ENCODE results near the gene CLNS1A.
"Not testable (repeated sequence)": the region's sequence is repeated elsewhere in the genome, so short reads cannot be mapped to it uniquely, and the experiment has no call there.

CLNS1A gene

DNA sequence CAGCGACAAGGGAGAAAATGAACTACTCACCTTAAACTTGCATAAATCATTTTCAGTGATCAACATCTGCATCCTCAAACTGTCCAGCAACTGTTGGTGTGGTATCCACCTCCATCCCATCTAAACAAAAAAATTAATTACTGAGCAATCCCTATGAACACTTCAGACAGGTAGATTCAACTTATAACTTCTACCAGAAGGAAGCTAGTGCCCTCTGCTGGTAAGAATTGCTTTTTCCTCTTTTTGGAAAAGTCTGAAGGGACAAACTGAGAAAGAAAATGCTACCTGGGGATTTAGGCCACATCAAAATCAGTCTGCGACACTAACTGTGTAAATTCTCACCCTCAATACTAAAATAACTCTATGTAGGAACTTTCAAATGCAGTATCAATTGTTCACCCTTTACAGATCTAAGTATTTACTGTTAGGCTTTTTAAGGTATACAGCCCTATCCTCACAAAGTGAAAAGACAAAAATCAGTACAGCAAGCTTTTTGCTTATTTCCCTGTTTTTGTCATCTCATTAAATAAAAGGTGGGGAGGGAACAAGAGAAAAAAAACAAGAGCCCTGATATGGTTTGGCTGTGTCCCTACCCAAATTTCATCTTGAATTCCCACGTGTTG lies 17.9 kb downstream of the CLNS1A start:
- no peak for DNase-seq (ENCODE audit: low read depth in 3 of 3)

DNA sequence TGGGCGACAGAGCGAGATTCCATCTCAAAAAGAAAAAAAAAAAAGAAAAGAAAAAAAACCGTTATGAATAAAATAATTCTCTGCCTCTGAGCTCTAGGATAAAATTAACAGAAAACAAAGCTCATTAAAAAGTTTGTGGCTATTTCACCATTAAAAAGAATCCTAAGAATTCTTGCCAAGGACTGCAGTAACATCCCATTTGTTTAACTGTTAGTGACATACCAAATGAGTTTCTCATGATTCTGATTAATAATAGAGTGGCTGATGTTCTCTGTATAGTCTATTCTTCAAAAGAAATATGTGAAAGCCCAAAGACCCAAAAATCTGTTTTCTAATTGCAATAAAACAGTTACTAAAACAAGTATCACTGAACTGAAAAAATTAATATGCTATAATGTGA lies 19.7 kb downstream of the CLNS1A start:
- no peak for DNase-seq (ENCODE audit: low read depth in 3 of 3)

DNA sequence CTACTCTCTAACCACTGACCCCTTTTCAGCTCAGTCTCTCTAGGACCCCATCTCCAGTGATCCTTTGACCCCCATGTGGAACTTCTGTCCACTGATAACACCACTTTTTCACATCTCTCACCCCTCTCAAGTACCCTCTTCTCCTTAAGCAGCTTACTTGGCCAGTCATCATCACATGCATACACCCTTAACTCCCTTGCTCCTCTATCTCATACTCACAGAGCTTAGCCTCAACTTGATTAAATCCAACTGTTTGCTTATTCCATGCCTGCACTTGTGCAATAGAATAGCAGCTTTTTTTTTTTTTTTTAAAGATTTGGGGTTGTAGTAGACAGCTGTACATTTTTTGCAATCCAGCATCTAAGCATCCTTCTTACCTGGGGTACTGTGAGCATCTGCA lies 25.7 kb downstream of the CLNS1A start:
- DNase-seq (ENCODE audit: low read depth in 3 of 3): no peak

DNA sequence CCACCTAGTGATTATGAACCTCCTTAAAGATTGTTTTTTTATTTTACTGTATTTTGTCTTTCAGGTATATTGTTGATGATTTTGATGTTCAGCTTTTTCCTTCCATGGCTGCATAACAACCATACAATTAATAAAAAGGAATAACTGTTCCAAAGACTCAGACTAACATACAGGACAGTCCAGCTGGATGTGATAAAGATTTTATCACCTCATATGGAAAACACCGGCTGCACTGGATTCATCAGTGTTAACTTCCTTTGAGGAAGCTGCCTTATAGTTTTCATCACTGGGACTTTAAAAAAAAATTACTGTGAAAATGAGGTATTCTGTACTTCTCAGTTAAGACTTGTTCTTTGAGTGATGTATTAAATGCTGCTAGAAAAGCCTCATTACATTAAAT lies 28.4 kb downstream of the CLNS1A start:
- DNase-seq (ENCODE audit: low read depth in 3 of 3): no peak

DNA sequence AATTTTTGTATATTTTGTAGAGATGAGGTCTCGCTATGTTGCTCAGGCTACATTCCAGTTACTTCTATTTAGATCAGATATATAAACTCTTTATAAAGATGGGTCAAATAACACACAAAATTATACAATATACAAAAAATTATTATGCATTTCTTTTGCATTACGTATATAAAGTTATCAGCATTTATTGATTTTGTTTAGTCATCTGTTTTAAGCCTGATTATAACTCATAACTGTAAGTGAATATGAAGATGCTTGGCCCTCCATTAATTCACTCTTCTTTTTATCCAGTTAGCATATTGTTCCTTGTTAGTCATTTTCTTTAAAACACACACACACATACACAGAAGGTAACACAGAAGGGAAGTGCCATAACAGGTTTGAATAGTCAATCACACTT lies 33.3 kb downstream of the CLNS1A start:
- DNase-seq (ENCODE audit: low read depth in 3 of 3): no peak

DNA sequence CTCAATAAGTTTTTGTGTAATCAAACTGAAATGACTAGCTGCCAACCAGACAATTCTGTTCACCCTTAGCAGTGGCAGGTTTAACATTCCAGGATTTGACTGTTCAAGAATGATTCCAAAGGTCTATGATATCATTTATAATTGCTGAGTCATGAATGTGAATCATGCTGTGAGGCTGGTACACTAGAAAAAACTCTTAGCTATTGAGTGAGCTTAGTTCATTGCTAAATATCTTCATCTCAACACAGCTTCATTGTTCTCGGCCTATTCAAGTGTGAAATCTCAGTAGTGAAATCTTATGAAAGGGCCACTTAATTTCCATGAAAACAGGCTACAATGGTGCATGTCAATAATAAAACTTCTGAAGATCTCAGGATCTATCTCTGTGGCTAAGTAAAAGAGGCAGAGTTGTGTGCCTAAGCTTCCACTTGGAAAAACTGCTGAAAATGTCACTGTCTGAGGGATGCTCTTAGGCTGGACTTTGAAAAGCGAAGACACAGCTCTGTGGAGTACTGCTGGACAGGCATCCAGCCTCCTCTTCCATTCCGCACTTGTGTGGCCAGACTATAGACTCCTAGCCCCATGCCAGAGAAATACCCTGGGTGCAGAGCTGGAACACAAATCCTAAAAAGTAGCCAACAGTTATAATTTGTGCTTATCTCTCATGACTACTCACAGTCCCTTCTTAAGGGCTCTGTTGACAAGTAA lies 35.1 kb downstream of the CLNS1A start:
- DNase-seq (ENCODE audit: low read depth in 3 of 3): no peak

DNA sequence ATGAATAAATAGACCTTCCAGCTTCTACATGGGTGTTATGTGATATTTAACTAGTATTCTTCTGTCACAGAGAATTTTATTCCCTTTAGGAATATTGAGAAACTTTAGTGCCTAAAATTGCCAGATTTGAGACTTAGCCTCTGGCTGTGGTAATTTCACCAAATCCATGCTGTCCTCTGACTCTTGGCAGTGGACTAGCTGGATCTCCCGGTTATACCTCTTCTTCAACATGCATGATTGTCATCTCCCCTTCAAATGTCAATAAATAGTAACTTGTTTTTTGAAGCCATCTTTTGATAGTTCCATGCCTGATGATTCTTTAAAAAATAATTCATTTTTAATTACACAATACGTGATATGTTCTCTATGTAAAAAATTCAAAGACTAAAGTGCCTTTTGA lies 39.4 kb downstream of the CLNS1A start:
- no peak for DNase-seq (ENCODE audit: low read depth in 3 of 3)

DNA sequence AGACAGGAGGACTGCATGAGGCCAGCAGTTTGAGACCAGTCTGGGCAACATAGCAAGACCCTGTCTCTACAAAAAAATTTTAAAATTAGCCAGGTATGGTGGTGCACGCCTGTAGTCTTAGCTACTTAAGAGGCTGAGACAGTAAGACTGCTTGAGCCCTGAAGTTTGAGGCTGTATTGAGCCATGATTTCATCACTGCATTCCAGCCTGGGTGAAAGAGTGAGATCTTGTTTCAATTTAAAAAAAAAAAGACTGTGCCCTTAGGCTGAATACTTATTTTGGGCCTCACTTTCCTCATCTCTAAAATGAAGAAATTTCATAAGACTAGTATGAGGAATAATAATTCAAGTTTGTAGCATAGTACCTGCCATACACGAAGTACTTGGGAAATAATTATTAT lies 41.0 kb downstream of the CLNS1A start:
- DNase-seq (ENCODE audit: low read depth in 3 of 3): no peak

DNA sequence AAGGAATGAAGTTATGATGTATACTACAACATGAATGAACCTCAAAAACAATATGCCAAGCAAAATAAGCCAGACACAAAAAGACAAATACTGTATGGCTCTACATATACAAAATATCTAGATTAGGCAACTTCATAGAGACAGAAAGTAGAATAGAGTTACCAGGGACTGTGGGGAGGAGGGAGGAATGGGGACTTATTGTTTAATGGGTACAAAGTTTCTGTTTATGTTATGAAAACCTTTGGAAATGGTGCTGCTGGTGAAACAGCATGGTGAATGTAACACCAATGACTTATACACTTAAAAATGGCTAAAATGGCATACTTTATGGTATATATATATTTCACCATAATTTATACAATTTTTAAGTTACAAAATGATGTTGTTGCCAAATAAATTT lies 43.7 kb downstream of the CLNS1A start:
- no peak for DNase-seq (ENCODE audit: low read depth in 3 of 3)

DNA sequence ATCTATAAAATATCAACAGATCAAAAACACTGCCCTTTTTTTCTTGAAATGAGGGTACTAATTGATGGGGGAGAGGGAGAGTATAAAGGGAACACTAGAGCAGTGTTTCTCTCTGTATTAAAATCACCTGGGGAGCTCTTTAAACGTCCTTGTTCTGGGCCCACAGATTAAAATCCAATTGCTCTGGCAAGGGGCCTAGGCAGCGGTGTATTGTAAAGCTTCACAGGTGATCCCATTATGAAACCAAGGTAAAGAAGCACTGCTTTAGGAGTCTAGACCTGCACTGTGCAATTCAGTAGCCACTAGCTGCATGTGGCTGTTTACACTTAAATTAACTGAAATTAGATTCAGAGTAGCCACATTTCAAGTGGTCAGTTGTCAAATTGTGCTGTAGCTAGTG lies 44.9 kb downstream of the CLNS1A start:
- no peak for DNase-seq (ENCODE audit: low read depth in 3 of 3)

DNA sequence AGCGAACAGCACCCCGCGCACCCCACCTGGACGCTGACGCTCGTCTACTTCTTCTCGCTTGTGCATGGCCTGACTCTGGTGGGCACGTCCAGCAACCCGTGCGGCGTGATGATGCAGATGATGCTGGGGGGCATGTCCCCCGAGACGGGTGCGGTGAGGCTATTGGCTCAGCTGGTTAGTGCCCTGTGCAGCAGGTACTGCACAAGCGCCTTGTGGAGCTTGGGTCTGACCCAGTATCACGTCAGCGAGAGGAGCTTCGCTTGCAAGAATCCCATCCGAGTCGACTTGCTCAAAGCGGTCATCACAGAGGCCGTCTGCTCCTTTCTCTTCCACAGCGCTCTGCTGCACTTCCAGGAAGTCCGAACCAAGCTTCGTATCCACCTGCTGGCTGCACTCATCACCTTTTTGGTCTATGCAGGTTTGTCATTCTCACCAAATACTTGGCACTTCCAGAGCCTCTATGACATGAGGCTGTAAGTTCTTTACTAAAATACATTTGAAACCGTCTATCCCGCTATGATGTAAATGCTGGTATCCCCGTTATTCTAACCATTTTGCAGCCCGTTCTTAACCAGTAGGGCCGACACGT lies 47.3 kb downstream of the CLNS1A start:
- no peak for DNase-seq (ENCODE audit: low read depth in 3 of 3)

DNA sequence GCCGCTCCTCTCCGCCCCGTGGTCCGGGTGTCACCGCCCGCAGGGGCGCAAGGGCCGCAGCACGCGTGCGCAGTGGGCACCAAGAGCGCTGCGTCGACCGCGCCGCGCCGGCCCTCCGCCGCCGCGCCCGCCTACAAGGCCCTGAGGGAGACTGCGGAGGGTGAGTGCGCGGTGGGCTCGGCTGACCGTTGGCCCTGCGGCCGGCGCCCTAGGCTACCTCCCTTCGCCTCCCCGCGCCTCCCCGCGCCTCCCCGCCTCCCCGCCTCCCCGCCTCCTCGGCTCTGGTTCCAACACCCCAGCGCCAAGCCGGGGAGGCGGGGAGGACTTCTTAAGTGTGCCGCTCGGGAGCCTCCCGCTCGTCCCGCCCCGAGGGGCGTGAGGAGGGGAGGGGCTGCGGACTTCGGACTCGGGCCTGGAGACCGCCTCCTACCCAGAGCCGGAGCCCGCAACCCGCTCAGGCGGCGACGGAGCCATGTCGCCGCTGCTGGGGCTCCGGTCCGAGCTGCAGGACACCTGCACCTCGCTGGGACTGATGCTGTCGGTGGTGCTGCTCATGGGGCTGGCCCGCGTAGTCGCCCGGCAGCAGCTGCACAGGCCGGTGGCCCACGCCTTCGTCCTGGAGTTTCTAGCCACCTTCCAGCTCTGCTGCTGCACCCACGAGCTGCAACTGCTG lies 47.9 kb downstream of the CLNS1A start, which contains the start of gene AQP11:
AQP11 (plus strand) TSS at position 433 of the 673 bp plus-strand sequence; CDS start at position 473, 40 bp downstream.
- peak; percentile 16 to 57 (median 24) for DNase-seq (ENCODE audit: low read depth in 3 of 3)

DNA sequence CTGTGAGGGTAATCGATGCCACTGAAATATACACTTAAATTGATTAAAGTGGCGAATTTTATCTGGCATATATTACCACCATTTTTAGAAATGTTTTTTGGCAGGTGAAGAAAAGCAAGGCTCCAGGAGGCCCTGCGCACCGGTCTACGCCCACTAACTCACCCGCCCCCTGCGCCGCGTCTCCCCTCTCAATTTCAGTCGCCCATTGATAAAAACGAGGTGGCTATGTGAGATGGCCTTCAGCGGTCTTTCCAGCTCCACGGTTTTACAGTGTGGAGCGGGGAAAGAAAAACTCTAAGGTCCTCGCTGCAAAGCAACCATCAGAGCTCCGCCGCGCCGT lies 48.4 kb downstream of the CLNS1A start:
- DNase-seq (ENCODE audit: low read depth in 3 of 3): no peak

DNA sequence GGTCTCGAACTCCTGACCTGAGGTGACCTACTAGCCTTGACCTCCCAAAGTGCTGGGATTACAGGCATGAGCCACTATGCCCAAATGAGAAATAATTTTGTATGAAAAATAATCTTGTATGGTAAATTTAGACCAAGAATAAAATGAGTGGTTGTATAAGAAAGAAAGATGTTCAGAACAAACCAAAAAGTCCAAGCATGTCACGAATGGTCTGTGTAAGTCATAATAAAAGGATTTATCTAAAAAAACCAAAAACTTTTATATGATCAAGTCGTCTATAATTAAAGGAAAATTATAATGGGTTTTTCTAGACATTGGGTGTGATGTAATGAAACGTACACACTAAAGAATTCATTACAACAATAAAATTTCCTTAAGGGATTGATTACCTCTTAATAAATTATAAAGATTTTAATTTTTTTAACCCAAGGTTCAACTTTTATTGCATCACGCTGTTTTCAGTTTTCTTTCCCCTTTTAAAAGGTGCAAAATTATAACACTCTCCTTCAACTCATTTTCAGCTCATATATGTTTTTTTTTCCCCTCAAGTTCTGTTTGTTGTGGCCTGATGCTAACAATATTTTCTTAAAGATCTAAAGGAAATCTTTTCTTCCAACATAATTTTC lies 56.8 kb downstream of the CLNS1A start:
- no peak for DNase-seq (ENCODE audit: low read depth in 3 of 3)

DNA sequence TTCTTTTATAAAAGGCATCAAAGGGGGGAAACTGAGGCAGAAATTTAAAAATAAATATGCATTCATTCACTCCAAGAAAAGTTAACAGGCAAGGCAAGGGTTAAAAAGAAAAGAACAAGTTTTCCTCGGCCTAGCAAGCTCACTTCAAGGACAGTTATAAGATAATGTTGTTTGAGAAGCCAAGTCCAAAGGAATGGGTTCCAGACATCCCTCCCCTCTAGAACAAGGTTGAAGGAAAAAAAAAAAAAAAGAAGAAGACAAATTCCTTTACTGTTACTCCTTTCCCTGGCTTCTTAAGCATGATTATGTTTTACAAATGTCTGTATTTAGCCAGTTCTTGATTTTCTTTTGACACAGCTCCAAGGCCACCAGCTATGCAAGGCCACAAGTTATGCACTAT lies 62.2 kb downstream of the CLNS1A start:
- not testable (repeated sequence) for DNase-seq (ENCODE audit: low read depth in 3 of 3)

DNA sequence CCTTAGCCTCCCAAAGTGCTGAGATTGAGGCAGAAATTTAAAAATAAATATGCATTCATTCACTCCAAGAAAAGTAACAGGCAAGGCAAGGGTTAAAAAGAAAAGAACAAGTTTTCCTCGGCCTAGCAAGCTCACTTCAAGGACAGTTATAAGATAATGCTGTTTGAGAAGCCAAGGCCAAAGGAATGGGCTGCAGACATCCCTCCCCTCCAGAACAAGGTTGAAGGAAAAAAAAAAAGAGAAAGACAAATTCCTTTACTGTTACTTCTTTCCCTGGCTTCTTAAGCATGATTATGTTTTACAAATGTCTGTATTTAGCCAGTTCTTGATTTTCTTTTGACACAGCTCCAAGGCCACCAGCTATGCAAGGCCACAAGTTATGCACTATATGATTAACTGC lies 66.7 kb downstream of the CLNS1A start:
- DNase-seq (ENCODE audit: low read depth in 3 of 3): not testable (repeated sequence)

DNA sequence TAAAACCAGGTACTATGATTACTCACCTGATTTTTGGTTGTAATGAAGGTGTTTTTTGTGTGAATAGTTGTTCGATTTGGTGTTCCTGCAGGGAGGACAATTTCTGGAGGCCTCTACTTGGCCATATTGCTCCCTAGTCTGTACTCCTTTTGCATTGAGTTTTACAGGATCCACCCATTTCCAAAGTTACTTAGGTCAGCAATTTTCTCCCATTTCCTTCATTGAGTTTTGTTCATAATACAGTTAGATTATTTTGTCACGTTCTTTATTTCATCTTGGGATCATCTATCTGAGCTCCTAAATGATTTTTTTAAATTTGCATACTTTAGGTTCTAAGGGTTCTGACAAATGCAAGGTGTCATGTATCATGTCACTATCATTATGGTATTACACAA lies 67.9 kb downstream of the CLNS1A start:
- DNase-seq (ENCODE audit: low read depth in 3 of 3): no peak

DNA sequence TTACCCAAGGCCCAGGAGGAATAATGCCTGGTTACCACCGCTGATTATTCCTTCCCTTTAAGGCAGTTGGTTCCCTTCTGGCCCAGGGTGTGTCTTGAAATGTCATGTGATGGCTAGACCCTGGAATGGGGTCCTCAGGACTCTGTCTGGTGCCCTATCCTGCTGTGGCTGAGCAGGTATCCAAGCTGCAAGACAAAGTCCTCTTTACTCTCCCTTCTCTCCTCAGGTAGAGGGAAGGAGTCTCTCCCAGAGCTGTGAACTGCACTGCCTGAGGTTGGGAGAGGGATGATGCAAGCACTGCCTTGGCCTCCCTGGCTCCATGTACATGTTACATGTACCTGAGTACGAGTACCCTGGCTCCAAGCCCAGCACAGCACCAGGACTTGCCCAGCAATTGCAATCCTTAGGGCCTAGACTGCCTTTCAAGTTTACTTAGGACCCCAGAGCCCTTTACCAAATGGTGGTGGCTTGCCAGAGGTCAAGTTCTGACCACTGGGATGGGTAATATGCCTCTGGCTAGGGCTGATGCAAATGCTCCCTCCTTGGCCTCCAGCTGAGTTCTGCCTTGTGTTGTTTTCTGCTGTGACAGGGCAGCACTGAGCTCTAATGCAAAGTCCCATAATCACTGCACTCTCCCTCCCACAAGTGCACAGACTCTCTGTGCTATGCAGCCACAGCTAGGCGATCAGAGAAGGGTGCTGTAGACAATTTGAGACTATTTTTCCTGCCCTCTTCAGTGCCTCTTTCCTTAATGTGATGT lies 68.5 kb downstream of the CLNS1A start:
- DNase-seq (ENCODE audit: low read depth in 3 of 3): no peak

DNA sequence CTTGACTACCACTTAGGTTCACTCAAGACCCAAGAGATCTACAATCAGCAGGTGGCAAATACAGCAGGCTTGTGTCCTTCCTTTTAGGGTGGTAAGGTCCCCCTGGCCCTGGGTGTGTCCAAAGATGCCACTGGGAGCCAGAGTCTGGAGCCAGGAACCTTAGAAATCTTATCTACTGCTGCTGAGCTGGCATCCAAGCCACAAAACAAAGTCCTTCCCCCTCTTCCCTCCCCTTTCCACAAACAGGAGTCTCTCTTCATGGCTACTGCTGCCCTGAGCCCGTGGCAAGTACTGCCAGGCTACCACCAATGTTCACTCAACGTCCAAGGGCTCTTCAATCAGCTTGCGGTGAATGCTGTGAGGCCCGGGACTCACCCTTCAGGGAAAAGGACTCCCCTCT lies 69.3 kb downstream of the CLNS1A start:
- no peak for DNase-seq (ENCODE audit: low read depth in 3 of 3)

All from stimulated activated CD4-positive, alpha-beta T cell treated with anti-CD3 and anti-CD28 coated beads, TNF-alpha, amount 100 ng/mL, for 4 hours (primary cell).